IMR-90 (cell line): ENCODE measurements around the gene PHGDH. TPM values are rescaled to one million over a fixed set of nuclear protein-coding genes. Genes with fewer than 3 reads are reported as not detected.
A peak's percentile ranks its signal among the peaks of the same experiment; 100 is the strongest.

ENCODE experiments used
- ATAC-seq: fragments of 200-7000 bp; cut with Tn5 transposase; 2 replicates; pipeline ENCODE4 v1.9.1; 2020; ENCODE audit warnings: low read depth, mild to moderate bottlenecking, moderate library complexity
- Bru-seq: library from RNA; stranded (reverse); fragments of 400-500 nt; gene quantifications from one replicate; lab custom pipeline; 2021; lab: Mats Ljungman, UMichigan
- BruChase-seq, 2 experiments: library from RNA; stranded (reverse); fragments of 400-500 nt; gene quantifications; one replicate each; lab custom pipeline; 2021; lab: Mats Ljungman, UMichigan
- BruUV-seq: library from RNA; stranded (reverse); fragments of 400-500 nt; replicated peaks from 2 replicates; lab custom pipeline; 2021; lab: Mats Ljungman, UMichigan
- CTCF ChIA-PET: fragments of 300-600 bp; formaldehyde crosslinking; extraction: SDS; loops from one replicate; lab custom pipeline; 2021; ENCODE audit warnings: antibody characterized with exemption; lab: Yijun Ruan, JAX
- POLR2A ChIA-PET: fragments of 300-600 bp; sonication (Branson Sonifier 250); formaldehyde crosslinking; loops from one replicate; lab custom pipeline; 2022; ENCODE audit warnings: antibody characterized with exemption; ENCODE audit not compliant: unreplicated experiment; lab: Charles Lee
- DNase-seq: peaks from one replicate; pipeline ENCODE4 v3.0.0; 2013
- H2AFZ ChIP-seq: replicated peaks from 2 replicates; pipeline ENCODE3; 2013; ENCODE audit warnings: low read length, mild to moderate bottlenecking; ENCODE audit not compliant: poor library complexity
- H2AK5ac ChIP-seq: 2 replicates; pipeline ENCODE4 v1.6.1; 2013; ENCODE audit warnings: low read depth, low read length, inconsistent platforms
- H2AK9ac ChIP-seq: replicated peaks from 2 replicates; pipeline ENCODE3; 2013; ENCODE audit warnings: mild to moderate bottlenecking, low read depth, low read length, moderate library complexity; ENCODE audit not compliant: poor library complexity
- H2BK120ac ChIP-seq: 2 replicates; pipeline ENCODE4 v1.6.1; 2013; ENCODE audit warnings: low read depth, low read length, inconsistent platforms
- H2BK15ac ChIP-seq: 3 replicates; pipeline ENCODE4 v1.6.1; 2013; ENCODE audit warnings: low read depth, low read length, inconsistent platforms
- H2BK20ac ChIP-seq: 2 replicates; pipeline ENCODE4 v1.6.1; 2013; ENCODE audit warnings: low read depth, mild to moderate bottlenecking, inconsistent platforms, low read length, moderate library complexity
- H2BK5ac ChIP-seq: 2 replicates; pipeline ENCODE4 v1.6.1; 2013; ENCODE audit warnings: mild to moderate bottlenecking, low read depth, low read length, inconsistent platforms; ENCODE audit not compliant: poor library complexity, severe bottlenecking
- H3K14ac ChIP-seq: replicated peaks from 2 replicates; pipeline ENCODE4 v1.6.1; 2013; ENCODE audit warnings: low read depth, low read length, inconsistent platforms
- H3K18ac ChIP-seq: 2 replicates; pipeline ENCODE4 v1.6.1; 2013; ENCODE audit warnings: low read depth, low read length, control low read depth
- H3K23ac ChIP-seq: 2 replicates; pipeline ENCODE4 v1.6.1; 2013; ENCODE audit warnings: low read depth, low read length, inconsistent platforms
- H3K27ac ChIP-seq: 2 replicates; pipeline ENCODE4 v1.5.1; 2013; ENCODE audit warnings: mild to moderate bottlenecking, control low read depth, low read length; ENCODE audit not compliant: insufficient read depth
- H3K27me3 ChIP-seq: 2 replicates; pipeline ENCODE4 v1.6.1; 2013; ENCODE audit warnings: low read length; ENCODE audit not compliant: control insufficient read depth, insufficient read depth
- H3K36me3 ChIP-seq: 2 replicates; pipeline ENCODE4 v1.6.1; 2013; ENCODE audit warnings: low read length, mixed read lengths; ENCODE audit not compliant: control insufficient read depth, insufficient read depth
- H3K4ac ChIP-seq: 2 replicates; pipeline ENCODE4 v1.6.1; 2013; ENCODE audit warnings: low read depth, low read length, inconsistent platforms
- H3K4me1 ChIP-seq: 2 replicates; pipeline ENCODE4 v1.6.1; 2013; ENCODE audit warnings: low read length, mixed read lengths; ENCODE audit not compliant: control insufficient read depth, insufficient read depth
- H3K4me2 ChIP-seq: 2 replicates; pipeline ENCODE4 v1.6.1; 2013; ENCODE audit warnings: low read depth, mild to moderate bottlenecking, control low read depth, low read length, moderate library complexity
- H3K4me3 ChIP-seq: 2 replicates; pipeline ENCODE4 v1.5.1; 2013; ENCODE audit warnings: low read depth, mild to moderate bottlenecking, control low read depth, low read length, moderate library complexity; ENCODE audit not compliant: insufficient read depth
- H3K56ac ChIP-seq: 2 replicates; pipeline ENCODE4 v1.6.1; 2013; ENCODE audit warnings: low read length, inconsistent platforms; ENCODE audit not compliant: insufficient read depth; ENCODE audit errors: extremely low read depth
- H3K79me1 ChIP-seq, 2 experiments: 2 replicates each; pipeline ENCODE4 v1.6.1; 2013; ENCODE audit warnings: low read length in 2 of 2, inconsistent platforms in 1 of 2, low read depth in 1 of 2
- H3K9ac ChIP-seq: 2 replicates; pipeline ENCODE4 v1.6.1; 2013; ENCODE audit warnings: low read depth, low read length, control low read depth
- H3K9me1 ChIP-seq: 2 replicates; pipeline ENCODE4 v1.6.1; 2013; ENCODE audit warnings: low read length, inconsistent platforms; ENCODE audit not compliant: insufficient read depth
- H3K9me3 ChIP-seq: 2 replicates; pipeline ENCODE4 v1.6.1; 2013; ENCODE audit warnings: low read length; ENCODE audit not compliant: control insufficient read depth, insufficient read depth
- H4K20me1 ChIP-seq: 2 replicates; pipeline ENCODE4 v1.6.1; 2013; ENCODE audit warnings: low read length, inconsistent platforms; ENCODE audit not compliant: insufficient read depth
- H4K5ac ChIP-seq: 2 replicates; pipeline ENCODE4 v1.6.1; 2013; ENCODE audit warnings: mild to moderate bottlenecking, low read depth, low read length, control low read depth
- H4K8ac ChIP-seq, 2 experiments: 2 replicates each; pipeline ENCODE4 v1.6.1; 2013; ENCODE audit warnings: low read depth in 2 of 2, low read length in 2 of 2, control low read depth in 1 of 2, inconsistent platforms in 1 of 2
- H4K91ac ChIP-seq: 2 replicates; pipeline ENCODE4 v1.6.1; 2013; ENCODE audit warnings: low read depth, low read length, inconsistent platforms; ENCODE audit not compliant: insufficient read depth
- CEBPB ChIP-seq: IDR thresholded peaks from 2 replicates; pipeline ENCODE4 v1.6.1; 2012; ENCODE audit warnings: low read depth, low read length, improper control_type of control experiment
- CHD1 ChIP-seq: IDR thresholded peaks from 2 replicates; pipeline ENCODE4 v1.6.1; 2012; ENCODE audit warnings: low read depth, low read length, improper control_type of control experiment
- POLR2A ChIP-seq: IDR thresholded peaks from 2 replicates; pipeline ENCODE4 v1.6.1; 2012; ENCODE audit warnings: mild to moderate bottlenecking, low read depth, low read length
- WGBS, 2 experiments: methylation state at CpG; one replicate each; pipeline versions ENCODE4 v1.1.5 to v1.1.7; 2013; ENCODE audit warnings: missing lambda C conversion rate in 2 of 2; ENCODE audit not compliant: insufficient read length in 1 of 2; ENCODE audit errors: extremely low coverage in 2 of 2; 5-methylcytosine and 5-hydroxymethylcytosine counted together
- dilution Hi-C: fragments of 300-500 bp; cut with HindIII; formaldehyde crosslinking; loops from one replicate; pipeline ENCODE4 v1.14.3; 2018; ENCODE audit warnings: low sequenced_read_pairs; ENCODE audit not compliant: unreplicated experiment
- in situ Hi-C: fragments of 300-500 bp; cut with MboI; formaldehyde crosslinking; loops from 3 replicates; pipeline ENCODE4 v1.14.3; 2019; ENCODE audit warnings: low sequenced_read_pairs, inconsistent platforms, mixed read lengths
- intact Hi-C: fragments of 100-400 bp; cut with micrococcal nuclease; formaldehyde crosslinking; loops from 2 replicates; pipeline ENCODE4 v1.10.0; 2022
- long read RNA-seq: library from polyadenylated mRNA; unstranded; transcript quantifications from one replicate; pipeline ENCODE4 v2.0.0, GENCODE V29; 2021; ENCODE audit not compliant: unreplicated experiment
- polyA plus RNA-seq, 3 experiments: library from polyadenylated mRNA; depleted of rRNA; stranded (reverse); fragments of >200 nt; gene quantifications; 2 replicates each; pipeline ENCODE4 v1.2.3, GENCODE V29; 2012; ENCODE audit warnings: low replicate concordance in 1 of 3
- total RNA-seq: library from RNA; depleted of rRNA; stranded (reverse); fragments of >200 nt; gene quantifications from 2 replicates; pipeline ENCODE4 v1.2.3, GENCODE V29; 2012; rRNA removed
- TF ChIP-seq, protein P1 (sequence below): conservative IDR thresholded peaks from 2 replicates; pipeline ENCODE4 v1.5.1; 2012; ENCODE audit warnings: mild to moderate bottlenecking, low read depth, low read length, improper control_type of control experiment

PHGDH gene
- total RNA-seq (162 and 331 TPM in 2 replicates), polyA plus RNA-seq (2012; rRNA removed) (69.1 and 87.9 TPM in 2 replicates), Bru-seq, nascent RNA (percentile 60 among the genes with signal in this experiment), BruChase-seq, experiment 1, labeled RNA remaining after a 6-hour chase (percentile 50 among the genes with signal in this experiment), BruChase-seq, experiment 2, labeled RNA remaining after a 2-hour chase (percentile 37 among the genes with signal in this experiment)
- 73.9 and 110 TPM in 2 replicates for polyA plus RNA-seq (2012; cell fraction: cytosol; rRNA removed)
- polyA plus RNA-seq (2012; cell fraction: nucleus; rRNA removed; ENCODE audit: low replicate concordance), result 85.5 and 118 TPM in 2 replicates
- long read RNA-seq, transcript PHGDH-208 (12 exons, 2,096 nt), result major isoform, 239 of 269 reads
- long read RNA-seq, partial matches to known transcripts, result 9 of 269 reads
- long read RNA-seq, other reads (novel, unspliced or antisense), result 9 of 269 reads

- peaks cover 34% of the 10 kb centered on the region for H4K20me1 ChIP-seq
- peak; percentile 90 for DNase-seq
- peaks cover 11% of the 10 kb centered on the region for H3K27me3 ChIP-seq
- peaks cover 31 to 42% of the 10 kb centered on the region in 2 experiments for H3K79me1 ChIP-seq
- no peaks in the 10 kb centered on the region for H3K9me3 ChIP-seq
- H3K4ac ChIP-seq, result peak within 1 kb of the TSS; percentile 97
- 4% methylated on average over 3 of the region's 27 CpGs; no CpG with 5 or more reads in 1 of the 2 experiments for WGBS, 2 experiments
- peak within 1 kb of the TSS; percentile 84 for H3K27ac ChIP-seq
- H2BK15ac ChIP-seq, result peak within 1 kb of the TSS; percentile 85; the same call in 1 of the 3 replicates
- TF ChIP-seq CHD1 (no peak), POLR2A (peak; percentile 87), CEBPB (peak; percentile 82)
- TF ChIP-seq, protein P1, sequence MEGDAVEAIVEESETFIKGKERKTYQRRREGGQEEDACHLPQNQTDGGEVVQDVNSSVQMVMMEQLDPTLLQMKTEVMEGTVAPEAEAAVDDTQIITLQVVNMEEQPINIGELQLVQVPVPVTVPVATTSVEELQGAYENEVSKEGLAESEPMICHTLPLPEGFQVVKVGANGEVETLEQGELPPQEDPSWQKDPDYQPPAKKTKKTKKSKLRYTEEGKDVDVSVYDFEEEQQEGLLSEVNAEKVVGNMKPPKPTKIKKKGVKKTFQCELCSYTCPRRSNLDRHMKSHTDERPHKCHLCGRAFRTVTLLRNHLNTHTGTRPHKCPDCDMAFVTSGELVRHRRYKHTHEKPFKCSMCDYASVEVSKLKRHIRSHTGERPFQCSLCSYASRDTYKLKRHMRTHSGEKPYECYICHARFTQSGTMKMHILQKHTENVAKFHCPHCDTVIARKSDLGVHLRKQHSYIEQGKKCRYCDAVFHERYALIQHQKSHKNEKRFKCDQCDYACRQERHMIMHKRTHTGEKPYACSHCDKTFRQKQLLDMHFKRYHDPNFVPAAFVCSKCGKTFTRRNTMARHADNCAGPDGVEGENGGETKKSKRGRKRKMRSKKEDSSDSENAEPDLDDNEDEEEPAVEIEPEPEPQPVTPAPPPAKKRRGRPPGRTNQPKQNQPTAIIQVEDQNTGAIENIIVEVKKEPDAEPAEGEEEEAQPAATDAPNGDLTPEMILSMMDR, result no peak
- peak within 1 kb of the TSS; percentile 89 for H2BK120ac ChIP-seq
- peak within 1 kb of the TSS; percentile 95 for H3K23ac ChIP-seq
- dilution Hi-C loops, result no loop called here
- H2BK20ac ChIP-seq, result peak within 1 kb of the TSS; percentile 78; the same call in 1 of the 2 replicates
- no TSS peak for BruUV-seq
- H4K5ac ChIP-seq, result peak within 1 kb of the TSS; percentile 7
- 0 out of 2 replicates have a peak within 1 kb of the TSS, but pooled peaks have one; percentile 72 for H2AK5ac ChIP-seq
- H3K9me1 ChIP-seq, result peaks cover 29% of the 10 kb centered on the region
- H2BK5ac ChIP-seq, result peak within 1 kb of the TSS; percentile 59
- H2AFZ ChIP-seq, result peak within 1 kb of the TSS; percentile 91
- H3K4me3 ChIP-seq, result peak within 1 kb of the TSS; percentile 78
- ChIA-PET POLR2A (no interaction called here), CTCF (interaction anchor here (0.9 kb wide), 1 partner anchor 37 kb away, joined by 3 read pairs; no protein-coding TSS in a partner anchor)
- peak within 1 kb of the TSS; percentile 84 for H2AK9ac ChIP-seq
- H4K8ac ChIP-seq, result peak within 1 kb of the TSS; percentile 82 to 90
- no peaks in the 10 kb centered on the region for H3K36me3 ChIP-seq
- H3K56ac ChIP-seq, result peak within 1 kb of the TSS; percentile 92
- H3K18ac ChIP-seq, result peak within 1 kb of the TSS; percentile 67
- peaks cover 19% of the 10 kb centered on the region for H3K4me1 ChIP-seq
- peak within 1 kb of the TSS; percentile 84 for H3K14ac ChIP-seq
- H3K9ac ChIP-seq, result peak within 1 kb of the TSS; percentile 93
- peak within 1 kb of the TSS; percentile 82 for H3K4me2 ChIP-seq
- intact Hi-C loops, result loop anchor here (5.0 kb wide), 2 partner anchors 65 to 1785 kb away; partner anchors contain the start of genes GDAP2, WDR3 and ZNF697
- H4K91ac ChIP-seq, result peak within 1 kb of the TSS; percentile 96
- ATAC-seq, result peak; percentile 79
- in situ Hi-C loops, result no loop called here
Measured at GRCh38 chr1:119711804-119712341, at the start of gene PHGDH. PHGDH (plus strand) TSS chr1:119711934; CDS start chr1:119712023, 89 bp downstream.
